GM19238 (cell line): Measurements from ENCODE around the gene KIF12.
"Not testable (repeated sequence)": the region's sequence is repeated elsewhere in the genome, so short reads cannot be mapped to it uniquely, and the experiment has no call there.

ENCODE experiments used
- DNase-seq: peaks from one replicate; pipeline ENCODE4 v3.0.0; 2011; ENCODE audit warnings: low spot score; ENCODE audit not compliant: insufficient read length

The KIF12 gene

DNA sequence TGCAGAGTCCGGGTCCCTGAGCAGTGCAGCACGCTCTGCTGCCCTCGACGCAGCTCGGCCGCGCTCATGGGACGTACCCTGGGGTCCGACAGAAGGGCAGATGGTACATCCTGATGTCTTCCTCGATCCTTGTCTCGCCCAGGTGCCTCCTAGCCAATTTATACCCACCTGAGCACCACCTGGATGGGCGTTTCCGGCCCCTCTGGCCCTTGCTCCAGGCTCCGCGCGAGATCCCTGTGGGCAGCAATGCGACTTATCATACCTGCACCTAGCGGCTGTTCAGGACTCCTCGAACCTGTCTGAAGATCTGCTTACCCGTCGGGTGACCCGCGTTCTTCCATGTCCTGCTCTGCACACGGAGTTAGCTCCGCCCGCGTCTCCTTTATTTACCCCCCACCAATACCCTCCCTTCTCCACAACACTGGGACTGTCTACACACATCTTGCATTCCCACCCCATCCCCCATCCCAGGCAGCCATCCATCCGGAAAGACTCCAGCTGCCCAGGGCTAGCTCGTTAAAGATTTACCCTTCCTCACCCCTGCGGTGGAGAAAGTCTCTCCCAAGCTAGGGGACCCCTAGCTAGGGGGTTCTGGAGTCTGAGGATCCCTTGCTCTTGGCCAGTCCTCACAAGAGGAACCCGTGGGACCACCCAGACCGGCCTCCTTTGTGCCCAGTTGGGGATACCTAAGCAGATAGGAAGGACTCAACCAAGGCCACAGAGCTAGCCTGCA, at the start of gene KIF12:
KIF12 (minus strand) TSS at position 357 of the 733 bp plus-strand sequence; CDS start at position 341, 16 bp downstream.
- no peak for DNase-seq

GRCh38 chr9:114146735-114147134, 47.6 kb upstream of the KIF12 start:
- no peak for DNase-seq

- no peak for DNase-seq
Measured at GRCh38 chr9:114143234-114143633, 44.1 kb upstream of the KIF12 start.

DNA sequence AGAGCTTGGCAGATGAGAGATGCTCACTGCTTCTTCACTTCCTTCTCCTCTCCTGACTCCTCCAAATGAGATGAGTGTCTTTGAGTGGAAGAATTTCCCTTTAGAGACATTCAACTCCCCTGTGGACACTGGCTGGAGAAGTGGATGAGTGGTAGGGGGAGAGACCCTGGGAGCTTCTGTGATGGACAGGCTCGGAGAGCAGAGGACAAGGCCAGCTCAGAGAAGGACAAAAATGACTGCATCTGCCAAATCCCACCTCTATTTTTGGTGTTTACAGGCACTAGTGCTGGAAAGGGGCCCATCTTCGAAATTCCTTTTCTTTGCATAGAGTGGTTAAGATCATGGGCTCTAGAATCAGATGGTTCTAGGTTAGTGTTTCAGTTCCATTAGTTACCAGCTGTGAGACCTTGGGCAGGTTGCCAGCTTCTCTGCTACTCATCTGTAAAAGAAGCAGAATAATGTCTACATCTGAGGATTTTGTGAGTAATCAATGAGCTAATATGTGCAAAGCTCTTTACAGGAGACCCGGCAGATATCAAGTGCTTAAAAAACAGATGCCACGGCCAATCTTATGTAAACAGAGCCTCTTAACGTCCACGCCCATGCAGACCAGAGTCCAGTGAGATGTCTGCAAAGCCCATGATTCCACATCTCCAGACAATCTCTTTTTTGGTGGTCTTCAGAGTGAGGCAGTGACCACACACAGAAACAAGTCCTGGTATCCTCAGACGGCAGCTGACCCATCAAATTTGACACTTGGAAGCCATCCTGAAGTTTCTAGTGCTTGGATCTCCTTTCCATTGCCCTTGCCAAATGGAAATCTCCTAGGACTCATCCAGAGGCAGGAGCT, 42.7 kb upstream of the KIF12 start:
- no peak for DNase-seq

- no peak for DNase-seq
Measured at GRCh38 chr9:114140850-114141249, 41.8 kb upstream of the KIF12 start.

DNA sequence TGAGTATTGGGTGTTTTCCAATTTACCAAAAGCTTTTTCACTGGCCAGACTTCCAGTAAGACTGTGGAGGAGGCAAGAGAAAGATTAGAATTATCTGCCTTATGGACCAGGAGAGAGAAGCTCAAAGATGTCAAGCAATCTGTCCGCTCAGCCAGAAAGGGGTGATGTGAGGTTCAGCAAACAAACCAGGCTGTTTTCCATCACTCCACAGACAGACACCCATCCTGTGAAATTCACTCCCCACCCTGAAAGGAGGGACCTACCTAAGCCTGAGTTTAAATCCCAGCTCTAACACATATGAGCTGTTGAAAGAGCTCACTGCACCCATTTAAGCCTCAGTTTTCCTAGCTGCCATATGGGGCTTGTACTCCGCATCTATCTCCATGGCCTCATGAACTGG, 41.3 kb upstream of the KIF12 start:
- no peak for DNase-seq

GRCh38 chr9:114139071-114139470, 40.0 kb upstream of the KIF12 start:
- DNase-seq: no peak

GRCh38 chr9:114138552-114138971, 39.5 kb upstream of the KIF12 start:
- no peak for DNase-seq

- DNase-seq: no peak
Measured at GRCh38 chr9:114137831-114138230, 38.7 kb upstream of the KIF12 start.

DNA sequence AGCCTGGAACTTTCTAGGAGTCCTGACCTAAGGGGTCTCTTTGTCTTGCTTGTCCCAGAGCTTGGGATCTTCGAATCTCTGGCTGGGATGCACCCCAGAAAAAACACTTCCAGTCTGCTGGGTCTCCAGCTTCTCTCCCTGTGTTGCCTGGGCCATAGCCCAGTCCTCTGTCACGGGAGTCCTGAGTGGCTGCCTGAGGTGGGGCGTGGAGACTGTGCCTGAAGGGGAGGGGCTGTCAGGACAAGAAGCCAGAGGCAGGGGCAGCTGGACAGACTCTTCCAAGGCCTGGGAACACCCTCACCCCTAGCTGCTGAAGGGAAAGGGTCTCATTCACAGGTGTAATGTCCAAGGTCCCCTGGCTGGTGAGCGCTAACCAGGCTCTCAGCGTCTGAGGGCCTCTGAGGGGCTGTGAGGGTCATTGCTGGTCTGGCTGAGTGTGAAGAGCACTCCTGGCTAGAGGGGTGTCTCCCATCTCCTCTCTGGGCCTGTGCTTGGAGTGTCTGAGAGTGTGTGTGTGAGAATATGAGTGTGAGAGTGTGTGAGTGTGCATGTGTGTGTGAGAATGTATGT, 35.8 kb upstream of the KIF12 start:
- DNase-seq: no peak

GRCh38 chr9:114132550-114132918, 33.4 kb upstream of the KIF12 start:
- DNase-seq: no peak

- DNase-seq: no peak
Measured at GRCh38 chr9:114131808-114132549, 32.9 kb upstream of the KIF12 start.

DNA sequence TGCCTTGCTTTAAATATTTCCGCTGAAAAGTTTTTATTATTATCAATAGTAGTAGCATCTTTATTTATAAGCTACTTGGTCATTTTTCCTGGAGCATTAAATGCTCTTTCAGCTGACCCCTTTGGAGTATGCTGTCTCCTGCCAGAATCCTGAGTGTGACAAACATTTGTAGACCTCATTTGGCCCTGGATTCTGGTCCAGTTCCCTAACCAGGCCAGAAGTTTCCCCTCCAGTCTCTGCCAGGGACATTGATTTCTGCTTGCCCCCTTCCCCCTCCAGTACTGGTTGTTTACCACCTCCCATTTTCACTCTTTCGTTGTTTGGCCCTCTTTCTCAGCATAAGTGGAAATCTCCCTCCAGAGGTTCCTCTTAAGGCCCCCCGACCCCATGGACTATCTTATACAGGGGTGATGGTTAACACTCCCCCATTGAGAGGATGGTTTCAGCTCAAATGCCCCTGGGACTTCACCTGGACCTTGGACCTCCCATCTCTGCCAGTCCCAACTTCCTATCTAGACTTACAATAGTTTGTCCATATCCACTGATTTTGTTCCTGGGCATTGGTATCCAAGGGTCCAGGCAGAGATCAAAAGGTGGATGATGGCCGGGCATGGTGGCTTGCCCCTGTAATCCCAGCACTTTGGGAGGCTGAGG, 31.7 kb upstream of the KIF12 start:
- DNase-seq: no peak

DNA sequence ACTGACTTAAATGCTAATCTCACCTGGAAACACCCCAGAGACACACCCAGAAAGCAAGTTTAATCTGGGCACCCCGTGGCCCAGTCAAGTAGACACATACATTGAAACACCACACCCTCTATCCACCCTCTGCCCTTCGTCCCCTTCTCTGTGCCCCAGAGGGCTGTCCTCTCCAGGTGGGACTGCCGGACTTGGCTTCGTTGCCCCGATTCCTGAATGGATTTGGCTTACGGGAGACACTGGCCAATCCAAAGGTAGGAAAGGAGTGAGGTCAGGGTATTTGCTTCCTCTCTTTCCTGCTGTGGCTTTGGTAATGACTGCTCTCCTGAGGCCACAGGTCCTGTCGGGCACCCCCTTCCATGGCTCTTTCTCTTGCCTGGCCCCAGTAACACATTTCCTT, 31.0 kb upstream of the KIF12 start:
- DNase-seq: no peak

- not testable (repeated sequence) for DNase-seq
Measured at GRCh38 chr9:114128759-114129158, 29.7 kb upstream of the KIF12 start.

DNA sequence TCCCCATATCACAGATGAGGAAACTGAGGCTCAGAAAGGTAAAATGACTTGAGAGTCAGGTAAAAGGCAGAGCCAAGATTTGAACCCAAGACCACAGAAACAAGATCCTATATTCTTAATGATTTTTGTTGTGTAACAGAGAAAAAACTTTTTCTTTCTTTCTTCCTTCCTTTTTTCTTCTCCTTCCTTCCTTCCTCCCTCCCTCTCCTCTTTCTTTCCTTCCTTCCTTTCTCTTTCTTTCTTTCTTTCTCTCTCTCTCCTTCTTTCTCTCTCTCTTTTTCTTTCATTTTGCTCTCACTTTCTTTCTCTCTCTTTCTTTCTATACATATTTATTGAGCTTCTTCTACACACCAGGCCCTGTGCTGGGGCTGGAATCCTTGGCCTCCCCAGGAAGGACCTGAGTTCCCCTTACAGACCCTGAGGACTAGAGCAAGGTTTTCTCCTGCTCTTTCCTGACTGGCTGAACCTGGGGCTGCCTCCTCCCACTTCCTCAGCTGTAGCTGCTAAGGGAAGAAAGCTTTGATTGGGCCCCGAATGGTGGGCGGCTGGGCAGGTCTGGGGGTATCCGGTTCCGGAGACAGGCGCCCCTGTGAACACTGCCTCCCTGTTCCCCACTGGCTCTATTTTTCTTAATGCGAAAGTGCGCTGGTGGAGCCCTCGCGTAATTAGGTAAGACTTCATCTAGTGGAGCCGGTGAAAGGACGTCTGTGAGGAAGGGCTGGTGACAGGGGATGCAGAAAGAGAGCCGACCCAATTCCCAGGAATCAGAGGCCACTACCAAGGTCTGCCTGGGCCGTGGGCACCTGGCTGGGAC, 27.4 kb upstream of the KIF12 start:
- DNase-seq: no peak

DNA sequence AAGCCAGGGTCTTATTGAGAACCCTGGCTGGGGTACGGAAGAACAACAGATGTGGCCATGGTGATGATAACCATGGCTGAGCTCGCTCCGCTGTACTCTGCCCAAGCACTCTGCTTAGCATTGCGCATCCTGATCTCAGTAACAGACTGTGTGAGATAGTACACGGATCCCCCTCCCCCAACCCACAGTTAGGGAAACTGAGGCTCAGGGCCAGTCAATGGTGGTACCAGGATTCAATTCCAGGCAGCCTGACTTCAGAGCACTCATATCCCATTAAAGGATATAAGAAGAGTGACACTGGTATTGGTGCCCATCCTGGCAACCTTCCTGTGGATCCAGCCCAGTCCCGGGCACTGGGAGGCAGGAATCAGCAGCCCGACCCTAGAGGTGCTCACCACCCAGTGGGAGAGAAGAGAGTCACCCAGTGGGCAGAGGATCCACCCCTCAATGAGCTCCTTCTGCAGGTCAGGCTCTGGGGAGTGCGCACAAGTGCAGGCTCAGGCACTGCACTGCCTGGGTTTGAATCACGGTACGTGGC, 26.5 kb upstream of the KIF12 start:
- no peak for DNase-seq

DNA sequence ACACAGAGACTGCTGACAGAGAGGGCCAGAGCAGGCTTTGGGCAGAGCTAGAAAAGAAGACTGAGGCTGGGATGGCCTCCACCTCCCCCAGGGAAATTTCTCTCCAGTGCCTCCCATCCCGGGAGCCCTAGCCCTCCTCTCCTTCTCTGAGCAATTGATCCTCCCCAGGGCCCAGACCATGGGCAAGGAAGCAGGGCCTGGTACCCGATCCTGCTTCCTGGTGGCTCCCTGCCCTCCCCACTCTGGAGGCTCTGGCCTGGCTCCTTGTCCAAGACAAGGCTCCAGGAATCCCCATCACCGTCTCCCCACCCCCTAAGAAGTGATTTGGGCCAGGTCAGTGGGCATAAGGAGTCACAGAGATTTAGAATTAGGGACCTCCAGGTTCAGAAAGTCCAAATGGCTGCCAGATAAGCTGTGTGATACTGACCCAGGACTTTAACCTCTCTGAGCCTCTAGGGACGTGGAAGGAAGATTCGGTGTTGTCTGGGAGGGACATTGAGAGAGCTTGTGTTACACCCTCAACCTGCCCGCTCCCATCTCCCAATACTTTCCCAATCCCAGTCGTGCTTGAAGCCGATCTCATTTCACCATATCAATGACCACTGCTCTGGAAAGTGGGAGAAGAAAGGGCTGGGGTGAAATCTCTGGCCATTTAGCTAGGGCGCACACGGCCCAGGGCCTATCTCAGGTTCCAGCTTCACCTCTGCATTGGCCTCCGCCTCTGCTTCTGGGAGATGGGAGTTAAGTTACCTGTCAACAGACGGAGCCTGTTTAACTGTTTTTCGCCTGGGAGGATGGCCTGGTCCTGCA, 25.8 kb upstream of the KIF12 start:
- no peak for DNase-seq

DNA sequence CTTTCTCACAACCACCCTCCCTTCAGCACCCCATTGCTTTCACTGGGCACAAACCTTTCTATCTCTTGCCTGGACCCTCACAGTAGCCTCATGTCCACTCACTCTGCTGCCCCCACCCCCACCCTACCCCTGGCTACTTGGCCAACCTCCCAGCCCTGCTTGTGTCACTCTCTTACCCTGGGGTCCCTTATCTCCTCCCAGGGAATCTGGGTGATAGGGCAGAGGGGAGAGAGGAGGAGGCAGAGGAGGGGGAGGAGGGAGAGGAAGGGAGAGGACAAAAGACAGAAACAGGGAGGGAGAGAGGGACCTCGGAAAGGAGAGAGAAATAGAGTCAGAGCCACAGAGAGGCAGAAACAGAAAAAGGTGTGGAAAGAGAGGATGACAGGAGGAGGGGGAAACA, 25.0 kb upstream of the KIF12 start:
- DNase-seq: no peak
